ENCODE data around the gene RBMS3.

Gene RBMS3

DNA sequence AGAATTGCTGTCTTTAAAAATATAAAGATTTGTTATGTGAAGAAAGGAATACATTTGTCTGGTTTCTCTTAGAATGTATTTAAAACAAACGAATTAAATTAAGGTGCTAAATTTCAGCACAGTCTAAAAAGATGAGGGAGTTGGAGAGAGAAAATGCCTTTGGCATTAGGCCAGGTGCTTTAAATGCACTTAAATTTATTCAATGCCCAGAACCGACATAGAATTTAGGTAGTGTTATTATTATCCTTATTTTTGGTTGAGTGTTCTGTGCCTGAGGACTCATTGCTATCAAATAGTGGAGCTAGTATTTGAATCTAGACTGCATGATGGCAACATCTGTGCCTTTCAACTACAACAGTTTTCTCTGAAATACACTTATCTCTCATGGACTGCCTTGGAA, 287.5 kb downstream of the RBMS3 start:
- Histone ChIP-seq H3K27me3 (replicated peaks; ENCODE audit: control insufficient read depth, insufficient read depth, low read length) (no peaks in the 10 kb centered on the region), H3K36me3 (ENCODE audit: control insufficient read depth, insufficient read depth, low read length) (no peaks in the 10 kb centered on the region), H3K4me3 (replicated peaks; ENCODE audit: low read depth, low read length) (no peak overlapping the region)
- TF ChIP-seq, protein P1, sequence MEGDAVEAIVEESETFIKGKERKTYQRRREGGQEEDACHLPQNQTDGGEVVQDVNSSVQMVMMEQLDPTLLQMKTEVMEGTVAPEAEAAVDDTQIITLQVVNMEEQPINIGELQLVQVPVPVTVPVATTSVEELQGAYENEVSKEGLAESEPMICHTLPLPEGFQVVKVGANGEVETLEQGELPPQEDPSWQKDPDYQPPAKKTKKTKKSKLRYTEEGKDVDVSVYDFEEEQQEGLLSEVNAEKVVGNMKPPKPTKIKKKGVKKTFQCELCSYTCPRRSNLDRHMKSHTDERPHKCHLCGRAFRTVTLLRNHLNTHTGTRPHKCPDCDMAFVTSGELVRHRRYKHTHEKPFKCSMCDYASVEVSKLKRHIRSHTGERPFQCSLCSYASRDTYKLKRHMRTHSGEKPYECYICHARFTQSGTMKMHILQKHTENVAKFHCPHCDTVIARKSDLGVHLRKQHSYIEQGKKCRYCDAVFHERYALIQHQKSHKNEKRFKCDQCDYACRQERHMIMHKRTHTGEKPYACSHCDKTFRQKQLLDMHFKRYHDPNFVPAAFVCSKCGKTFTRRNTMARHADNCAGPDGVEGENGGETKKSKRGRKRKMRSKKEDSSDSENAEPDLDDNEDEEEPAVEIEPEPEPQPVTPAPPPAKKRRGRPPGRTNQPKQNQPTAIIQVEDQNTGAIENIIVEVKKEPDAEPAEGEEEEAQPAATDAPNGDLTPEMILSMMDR (IDR thresholded peaks at IDR 0.05; ENCODE audit: insufficient read depth, low read length, poor library complexity, severe bottlenecking), result no peak
- no peak for DNase-seq (ENCODE audit: extremely low read depth, insufficient read length)

GRCh38 chr3:29576181-29576580, 295.3 kb downstream of the RBMS3 start:
- no peaks in the 10 kb centered on the region for H3K27me3 ChIP-seq (replicated peaks; ENCODE audit: control insufficient read depth, insufficient read depth, low read length)
- no peaks in the 10 kb centered on the region for H3K36me3 ChIP-seq (ENCODE audit: control insufficient read depth, insufficient read depth, low read length)
- no peak overlapping the region for H3K4me3 ChIP-seq (replicated peaks; ENCODE audit: low read depth, low read length)
- DNase-seq (ENCODE audit: extremely low read depth, insufficient read length), result no peak
- TF ChIP-seq, protein P1 (IDR thresholded peaks at IDR 0.05; ENCODE audit: insufficient read depth, low read length, poor library complexity, severe bottlenecking), result no peak

- TF ChIP-seq, protein P1 (IDR thresholded peaks at IDR 0.05; ENCODE audit: insufficient read depth, low read length, poor library complexity, severe bottlenecking), result no peak
- DNase-seq (ENCODE audit: extremely low read depth, insufficient read length), result no peak
- Histone ChIP-seq H3K36me3 (ENCODE audit: control insufficient read depth, insufficient read depth, low read length) (no peaks in the 10 kb centered on the region), H3K4me3 (replicated peaks; ENCODE audit: low read depth, low read length) (no peak overlapping the region), H3K27me3 (replicated peaks; ENCODE audit: control insufficient read depth, insufficient read depth, low read length) (no peaks in the 10 kb centered on the region)
These were observed 295.8 kb downstream of the RBMS3 start for GRCh38 chr3:29576675-29577074.

- no peaks in the 10 kb centered on the region for H3K27me3 ChIP-seq (replicated peaks; ENCODE audit: control insufficient read depth, insufficient read depth, low read length)
- TF ChIP-seq, protein P1 (IDR thresholded peaks at IDR 0.05; ENCODE audit: insufficient read depth, low read length, poor library complexity, severe bottlenecking), result no peak
- DNase-seq (ENCODE audit: extremely low read depth, insufficient read length), result no peak
- H3K4me3 ChIP-seq (replicated peaks; ENCODE audit: low read depth, low read length), result no peak overlapping the region
- no peaks in the 10 kb centered on the region for H3K36me3 ChIP-seq (ENCODE audit: control insufficient read depth, insufficient read depth, low read length)
These were observed 296.4 kb downstream of the RBMS3 start for GRCh38 chr3:29577250-29577649.

- Histone ChIP-seq H3K36me3 (ENCODE audit: control insufficient read depth, insufficient read depth, low read length) (no peaks in the 10 kb centered on the region), H3K4me3 (replicated peaks; ENCODE audit: low read depth, low read length) (no peak overlapping the region), H3K27me3 (replicated peaks; ENCODE audit: control insufficient read depth, insufficient read depth, low read length) (no peaks in the 10 kb centered on the region)
- TF ChIP-seq, protein P1 (IDR thresholded peaks at IDR 0.05; ENCODE audit: insufficient read depth, low read length, poor library complexity, severe bottlenecking), result no peak
- no peak for DNase-seq (ENCODE audit: extremely low read depth, insufficient read length)
These were observed 300.4 kb downstream of the RBMS3 start for GRCh38 chr3:29581311-29581710.

DNA sequence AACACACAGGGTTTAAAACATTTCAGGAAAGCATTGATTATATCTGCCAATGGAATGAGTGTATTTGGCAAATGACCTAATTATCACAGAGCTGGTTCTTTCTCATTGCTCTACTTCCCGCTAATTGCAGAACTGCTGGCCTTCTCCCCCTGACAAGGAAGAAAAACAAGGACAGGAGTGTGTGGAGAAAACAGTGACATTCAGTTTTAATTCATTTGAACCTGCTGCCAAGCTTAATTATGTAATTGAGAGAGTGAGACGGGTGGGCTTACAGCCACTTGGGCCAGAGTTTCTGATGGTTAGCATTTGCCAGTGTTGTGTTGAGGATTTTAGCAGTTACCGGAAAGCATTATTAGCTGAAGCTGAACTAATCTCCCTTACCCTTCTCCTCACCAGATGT, 301.4 kb downstream of the RBMS3 start:
- Histone ChIP-seq H3K27me3 (replicated peaks; ENCODE audit: control insufficient read depth, insufficient read depth, low read length) (no peaks in the 10 kb centered on the region), H3K36me3 (ENCODE audit: control insufficient read depth, insufficient read depth, low read length) (no peaks in the 10 kb centered on the region), H3K4me3 (replicated peaks; ENCODE audit: low read depth, low read length) (no peak overlapping the region)
- TF ChIP-seq, protein P1 (IDR thresholded peaks at IDR 0.05; ENCODE audit: insufficient read depth, low read length, poor library complexity, severe bottlenecking), result no peak
- DNase-seq (ENCODE audit: extremely low read depth, insufficient read length), result no peak
